OCI-LY1 (cell line): ENCODE data around the gene DLK1.

ENCODE experiments used
- H2AFZ ChIP-seq: fragments of 200-600 bp; sonication (generic), shearing (Covaris generic); 2 replicates; pipeline ENCODE4 v1.6.0; 2014; ENCODE audit warnings: antibody characterized with exemption, mild to moderate bottlenecking, low read length
- H3F3A ChIP-seq: fragments of 200-600 bp; sonication (generic), shearing (Covaris generic); 2 replicates; pipeline ENCODE4 v1.6.0; 2014; ENCODE audit warnings: mild to moderate bottlenecking, antibody characterized with exemption, low read length, moderate library complexity; ENCODE audit not compliant: insufficient read depth
- H3K27ac ChIP-seq: fragments of 200-600 bp; sonication (generic); 2 replicates; pipeline ENCODE4 v1.5.1; 2014; ENCODE audit warnings: low read length, mixed run types, mild to moderate bottlenecking, low read depth; ENCODE audit not compliant: poor library complexity, severe bottlenecking
- H3K27me3 ChIP-seq: fragments of 200-600 bp; sonication (generic); 2 replicates; pipeline ENCODE4 v1.6.0; 2014; ENCODE audit warnings: antibody characterized with exemption, mild to moderate bottlenecking, low read length, moderate library complexity; ENCODE audit not compliant: insufficient read depth
- H3K36me3 ChIP-seq: fragments of 200-600 bp; sonication (generic); 2 replicates; pipeline ENCODE4 v1.6.1; 2014; ENCODE audit warnings: mild to moderate bottlenecking, antibody characterized with exemption, low read length, moderate library complexity, mixed read lengths; ENCODE audit not compliant: insufficient read depth
- H3K4me1 ChIP-seq: fragments of 200-600 bp; sonication (generic); 2 replicates; pipeline ENCODE4 v1.5.1; 2014; ENCODE audit warnings: mild to moderate bottlenecking, low read length, moderate library complexity; ENCODE audit not compliant: insufficient read depth, severe bottlenecking
- H3K4me2 ChIP-seq: fragments of 200-600 bp; sonication (generic), shearing (Covaris generic); 2 replicates; pipeline ENCODE4 v1.6.1; 2014; ENCODE audit warnings: low read length
- H3K4me3 ChIP-seq: fragments of 200-600 bp; sonication (generic); 2 replicates; pipeline ENCODE4 v1.5.1; 2014; ENCODE audit warnings: low read length, low read depth, mild to moderate bottlenecking, mixed read lengths; ENCODE audit not compliant: poor library complexity, severe bottlenecking
- H3K79me2 ChIP-seq: fragments of 200-600 bp; shearing (Covaris generic); 2 replicates; pipeline ENCODE4 v1.6.1; 2016; ENCODE audit warnings: mixed run types, low read length, mixed read lengths; ENCODE audit not compliant: insufficient read depth
- H3K9ac ChIP-seq: fragments of 200-600 bp; sonication (generic), shearing (Covaris generic); 2 replicates; pipeline ENCODE4 v1.6.1; 2014; ENCODE audit warnings: mild to moderate bottlenecking, low read length, mixed read lengths
- H3K9me2 ChIP-seq: fragments of 200-600 bp; sonication (generic), shearing (Covaris generic); 2 replicates; pipeline ENCODE4 v1.6.1; 2014; ENCODE audit warnings: low read depth, mild to moderate bottlenecking, low read length, mixed read lengths
- H3K9me3 ChIP-seq: fragments of 200-600 bp; shearing (Covaris generic); 2 replicates; pipeline ENCODE4 v1.6.1; 2014; ENCODE audit warnings: low read length, mixed read lengths
- H4K20me1 ChIP-seq: fragments of 200-600 bp; sonication (generic), shearing (Covaris generic); 2 replicates; pipeline ENCODE4 v1.6.0; 2016; ENCODE audit warnings: mild to moderate bottlenecking, low read length; ENCODE audit not compliant: insufficient read depth
- CTCF ChIP-seq: fragments of 200-600 bp; sonication (generic), shearing (Covaris generic); IDR thresholded peaks from 2 replicates; pipeline ENCODE4 v1.5.1; 2017; ENCODE audit warnings: mild to moderate bottlenecking, antibody characterized with exemption, low read length, moderate library complexity, mixed read lengths
- EZH2 ChIP-seq: fragments of 200-600 bp; sonication (generic), shearing (Covaris generic); IDR thresholded peaks from 2 replicates; pipeline ENCODE4 v1.8.0; 2017; ENCODE audit warnings: borderline replicate concordance, mixed run types, mild to moderate bottlenecking, antibody characterized with exemption, low read length, moderate library complexity, mixed read lengths

Gene DLK1

DNA sequence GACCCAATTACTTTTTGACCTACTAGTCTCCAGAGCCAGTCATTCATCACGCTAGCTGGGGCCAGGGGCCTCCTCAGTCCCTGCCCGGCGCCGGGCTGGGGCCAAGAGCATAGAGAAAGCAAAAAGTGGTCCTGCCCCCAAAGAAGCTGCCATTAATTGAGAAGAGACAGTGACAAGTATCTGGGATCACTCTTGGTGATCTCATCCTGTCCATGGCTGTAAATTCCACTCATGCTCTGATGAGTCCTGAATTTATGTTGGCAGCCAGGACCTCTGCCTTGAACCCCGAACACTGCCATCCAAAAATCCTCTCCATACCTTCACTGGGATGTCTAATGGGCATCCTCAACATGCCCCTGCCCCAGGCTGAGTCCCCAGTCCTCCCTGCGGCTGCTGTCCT is 34.4 kb upstream of the DLK1 start:
- H3F3A ChIP-seq, result no peaks in the 10 kb centered on the region
- H3K9me2 ChIP-seq, result no peaks in the 10 kb centered on the region
- H3K4me1 ChIP-seq, result no peaks in the 10 kb centered on the region
- H3K9me3 ChIP-seq, result no peaks in the 10 kb centered on the region
- H3K4me3 ChIP-seq, result no peak overlapping the region
- H3K4me2 ChIP-seq, result no peak overlapping the region
- no peak overlapping the region for H3K27ac ChIP-seq
- no peaks in the 10 kb centered on the region for H3K27me3 ChIP-seq
- H3K79me2 ChIP-seq, result no peaks in the 10 kb centered on the region
- H3K9ac ChIP-seq, result no peak overlapping the region
- TF ChIP-seq CTCF (no peak), EZH2 (no peak)
- no peak overlapping the region for H2AFZ ChIP-seq
- H4K20me1 ChIP-seq, result no peaks in the 10 kb centered on the region
- no peaks in the 10 kb centered on the region for H3K36me3 ChIP-seq

DNA sequence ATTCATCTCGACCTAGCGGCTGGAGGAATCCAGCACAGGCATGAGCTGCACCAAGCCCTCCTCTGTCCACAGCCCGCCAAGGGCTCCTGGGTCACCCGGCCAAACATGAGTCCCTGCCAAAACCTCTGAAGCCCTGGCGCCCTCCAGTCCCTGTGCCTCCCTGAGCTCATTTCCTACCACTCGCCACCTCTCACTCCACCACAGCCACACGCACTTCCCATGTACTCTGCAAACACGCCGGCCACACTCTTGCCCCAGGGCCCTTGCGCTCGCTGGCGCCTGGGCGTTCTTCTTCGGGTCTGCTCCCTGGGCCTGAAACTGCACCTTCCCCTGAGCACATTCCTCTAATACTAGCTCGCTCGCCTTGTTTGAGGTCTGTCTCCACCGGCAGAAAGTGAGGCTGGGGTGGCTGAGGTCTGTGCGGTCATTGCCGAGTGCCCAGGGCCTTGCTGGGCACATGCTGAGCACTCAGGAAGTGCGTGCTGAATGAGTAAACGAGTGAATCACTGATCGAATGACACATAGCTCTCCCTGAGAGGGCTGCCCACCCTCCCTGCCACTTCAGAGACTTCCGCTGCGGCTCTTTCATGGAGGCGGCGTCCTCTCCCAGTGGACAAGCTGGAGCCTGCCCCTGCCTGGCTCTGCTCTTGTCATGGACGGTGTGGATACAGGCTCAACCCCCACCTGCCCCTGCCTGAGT is 33.7 kb upstream of the DLK1 start:
- Histone ChIP-seq H3K4me3 (no peak overlapping the region), H3K9ac (no peak overlapping the region), H2AFZ (no peak overlapping the region), H3F3A (no peaks in the 10 kb centered on the region), H3K4me1 (no peaks in the 10 kb centered on the region), H3K27ac (no peak overlapping the region), H3K79me2 (no peaks in the 10 kb centered on the region), H3K36me3 (no peaks in the 10 kb centered on the region), H3K9me2 (no peaks in the 10 kb centered on the region), H3K27me3 (no peaks in the 10 kb centered on the region), H4K20me1 (no peaks in the 10 kb centered on the region), H3K4me2 (no peak overlapping the region), H3K9me3 (no peaks in the 10 kb centered on the region)
- TF ChIP-seq EZH2, result no peak
- no peak for TF ChIP-seq CTCF

GRCh38 chr14:100693877-100694578 is 32.7 kb upstream of the DLK1 start:
- Histone ChIP-seq H3F3A (no peaks in the 10 kb centered on the region), H3K4me1 (no peaks in the 10 kb centered on the region), H3K27me3 (0 out of 2 replicates have a peak, but pooled peaks cover 5% of the 10 kb centered on the region), H3K27ac (no peak overlapping the region), H3K9ac (no peak overlapping the region), H3K9me2 (no peaks in the 10 kb centered on the region), H3K36me3 (no peaks in the 10 kb centered on the region), H2AFZ (no peak overlapping the region), H3K79me2 (no peaks in the 10 kb centered on the region), H3K9me3 (no peaks in the 10 kb centered on the region), H4K20me1 (no peaks in the 10 kb centered on the region), H3K4me3 (no peak overlapping the region), H3K4me2 (no peak overlapping the region)
- no peak for TF ChIP-seq EZH2
- TF ChIP-seq CTCF, result no peak
